GM12878 (cell line): ENCODE data around the gene ZG16B. TPM values are rescaled to one million over a fixed set of nuclear protein-coding genes. Genes with fewer than 3 reads are reported as not detected.
A peak's percentile ranks its signal among the peaks of the same experiment; 100 is the strongest.

Experiments used
- ATAC-seq: fragments of 200-7000 bp; cut with Tn5 transposase; 3 replicates; pipeline ENCODE4 v1.9.1; 2020; ENCODE audit warnings: mild to moderate bottlenecking, moderate library complexity
- BruUV-seq: library from RNA; stranded (reverse); fragments of 400-500 nt; replicated peaks from 2 replicates; lab custom pipeline; 2021; lab: Mats Ljungman, UMichigan
- CTCF ChIA-PET: fragments of 300-600 bp; sonication (Branson Sonifier 250); formaldehyde crosslinking; extraction: SDS; loops from one replicate; lab custom pipeline; 2021; ENCODE audit warnings: inconsistent platforms; lab: Yijun Ruan, JAX
- POLR2A ChIA-PET: fragments of 350-600 bp; formaldehyde crosslinking; extraction: SDS; loops from one replicate; lab custom pipeline; 2021; ENCODE audit warnings: inconsistent platforms; lab: Charles Lee
- RAD21 ChIA-PET: fragments of 300-600 bp; sonication (Branson Sonifier 250); formaldehyde crosslinking; loops from one replicate; lab custom pipeline; 2023; ENCODE audit warnings: antibody characterized with exemption; ENCODE audit not compliant: unreplicated experiment; lab: Charles Lee
- SMC1A ChIA-PET: fragments of 300-600 bp; sonication (Branson Sonifier 250); formaldehyde crosslinking; loops from one replicate; lab custom pipeline; 2023; ENCODE audit not compliant: unreplicated experiment, uncharacterized antibody; lab: Charles Lee
- DNase-seq: peaks from one replicate; pipeline ENCODE4 v3.0.0-alpha.2; 2011; ENCODE audit warnings: low read depth, low spot score
- FAIRE-seq: peaks from 3 replicates; lab custom pipeline; 2011; peaks lifted over from hg19 to GRCh38; lab: Jason Lieb, UNC
- H2AFZ ChIP-seq: 2 replicates; pipeline ENCODE4 v1.6.0; 2011; ENCODE audit warnings: low read depth, low read length, control low read depth; ENCODE audit not compliant: control insufficient read depth
- H3K27ac ChIP-seq: 2 replicates; pipeline ENCODE4 v1.5.1; 2011; ENCODE audit warnings: control low read depth; ENCODE audit not compliant: control insufficient read depth, insufficient read depth
- H3K27me3 ChIP-seq, 2 experiments: replicated peaks in 1 of 2; 2 replicates each; pipeline versions ENCODE4 v1.6.0 to v1.6.1; 2011; ENCODE audit warnings: low read length in 1 of 2; ENCODE audit not compliant: control insufficient read depth in 2 of 2, insufficient read depth in 2 of 2
- H3K36me3 ChIP-seq, 2 experiments: 2 replicates each; pipeline ENCODE4 v1.5.1; 2011; ENCODE audit warnings: low read length in 1 of 2; ENCODE audit not compliant: control insufficient read depth in 2 of 2, insufficient read depth in 2 of 2
- H3K4me1 ChIP-seq: 2 replicates; pipeline ENCODE4 v1.6.1; 2011; ENCODE audit warnings: mild to moderate bottlenecking, low read length, moderate library complexity, mixed read lengths; ENCODE audit not compliant: control insufficient read depth, insufficient read depth
- H3K4me2 ChIP-seq: 2 replicates; pipeline ENCODE4 v1.6.0; 2011; ENCODE audit warnings: control low read depth; ENCODE audit not compliant: control insufficient read depth, insufficient read depth
- H3K4me3 ChIP-seq: fragments of 200-600 bp; sonication (generic); 2 replicates; pipeline ENCODE4 v1.5.1; 2016
- H3K79me2 ChIP-seq: 2 replicates; pipeline ENCODE4 v1.6.0; 2011; ENCODE audit warnings: low read length; ENCODE audit not compliant: control insufficient read depth, insufficient read depth
- H3K9ac ChIP-seq: 2 replicates; pipeline ENCODE4 v1.8.0; 2011; ENCODE audit warnings: low read length, control low read depth, mixed read lengths; ENCODE audit not compliant: control insufficient read depth, insufficient read depth
- H3K9me3 ChIP-seq: replicated peaks from 3 replicates; pipeline ENCODE4 v1.5.1; 2011; ENCODE audit warnings: mild to moderate bottlenecking, low read length; ENCODE audit not compliant: control insufficient read depth, insufficient read depth
- H4K20me1 ChIP-seq: 2 replicates; pipeline ENCODE4 v1.6.0; 2011; ENCODE audit not compliant: control insufficient read depth, insufficient read depth
- CBX3 ChIP-seq: fragments of 200-600 bp; sonication (generic); IDR thresholded peaks from 2 replicates; pipeline ENCODE4 v1.6.1; 2016; ENCODE audit warnings: low read depth, borderline replicate concordance
- CEBPZ ChIP-seq: fragments of 150-350 bp; IDR thresholded peaks from 2 replicates; pipeline ENCODE4 v1.6.1; 2016; ENCODE audit warnings: low read depth, low read length
- CHD1 ChIP-seq: IDR thresholded peaks from 2 replicates; pipeline ENCODE4 v1.6.1; 2012; ENCODE audit warnings: low read depth, low read length, improper control_type of control experiment
- FOS ChIP-seq: IDR thresholded peaks from 3 replicates; pipeline ENCODE4 v1.6.1; 2011; ENCODE audit warnings: borderline replicate concordance; ENCODE audit not compliant: insufficient read length; ENCODE audit errors: extremely low read depth
- MAX ChIP-seq: IDR thresholded peaks from 2 replicates; pipeline ENCODE4 v1.6.1; 2012; ENCODE audit warnings: low read depth, low read length, improper control_type of control experiment
- NFIC ChIP-seq: IDR thresholded peaks from 2 replicates; pipeline ENCODE4 v1.6.1; 2012; ENCODE audit warnings: low read depth, mild to moderate bottlenecking, inconsistent platforms, low read length, moderate library complexity
- PRDM15 ChIP-seq: fragments of 450-650 bp; formaldehyde crosslinking; IDR thresholded peaks from 2 replicates; pipeline ENCODE4 v1.4.0; 2020; ENCODE audit warnings: mild to moderate bottlenecking, moderate library complexity
- STAT1 ChIP-seq: fragments of 450-650 bp; conservative IDR thresholded peaks from 2 replicates; pipeline ENCODE4 v1.6.1; 2014; ENCODE audit warnings: antibody characterized with exemption, mild to moderate bottlenecking
- TBL1XR1 ChIP-seq: IDR thresholded peaks from 2 replicates; pipeline ENCODE4 v1.6.1; 2012; ENCODE audit warnings: low read depth, low read length, improper control_type of control experiment
- WGBS: methylation state at CpG from one replicate; pipeline ENCODE4 v1.1.6; 2016; ENCODE audit warnings: low lambda C conversion rate; ENCODE audit not compliant: insufficient replicate concordance, insufficient coverage; ENCODE audit errors: missing lambda C conversion rate; 5-methylcytosine and 5-hydroxymethylcytosine counted together
- in situ Hi-C: fragments of 300-500 bp; cut with MboI; formaldehyde crosslinking; loops from 9 replicates; pipeline ENCODE4 v1.14.3; 2018; ENCODE audit warnings: mixed read lengths
- intact Hi-C: fragments of 100-400 bp; cut with micrococcal nuclease; formaldehyde crosslinking; loops from one replicate; pipeline ENCODE4 v1.14.2; 2022; ENCODE audit not compliant: unreplicated experiment
- polyA plus RNA-seq, 11 experiments: library from polyadenylated mRNA; depleted of rRNA in 4 of 11; unstranded in 6 of 11; stranded (reverse) in 5 of 11; fragments of >200 nt; fragmentation: Nextera tagmentation in 4 of 11; fragmentation: Illumina TruSeq in 1 of 11; extraction: Ambion mirVana in 4 of 11; extraction: Trizol in 1 of 11; gene quantifications; 1 replicate in 1 of 11; 2 replicates in 10 of 11; pipeline versions ENCODE4 v1.2.1 to v1.2.3, GENCODE V29; 2011 to 2016; ENCODE audit warnings: inconsistent platforms in 2 of 11, missing spikeins in 2 of 11, low read depth in 1 of 11
- total RNA-seq, 4 experiments: library from RNA; depleted of rRNA in 3 of 4; stranded (reverse); fragments of >200 nt in 3 of 4; fragmentation: Illumina TruSeq in 1 of 4; extraction: Trizol in 1 of 4; gene quantifications; 2 replicates each; pipeline versions ENCODE4 v1.2.1 to v1.2.3, GENCODE V29; 2013 to 2021

ZG16B gene
- total and polyA plus RNA-seq, 10 of the 15 experiments (the other 5 are each of a cell fraction or from before 2014, with no cell fraction given), result 1.00 to 11.6 (median 5.8) TPM

GRCh38 chr16:2855536-2855935, 25.4 kb downstream of the ZG16B start:
- Histone ChIP-seq H3K4me2 (no peak overlapping the region), H3K4me1 (no peaks in the 10 kb centered on the region), H3K36me3 (no peaks in the 10 kb centered on the region), H3K4me3 (no peak overlapping the region), H3K9ac (no peak overlapping the region), H3K27me3 (no peaks in the 10 kb centered on the region; a peak in 1 of 4 replicates), H4K20me1 (no peaks in the 10 kb centered on the region), H3K9me3 (peaks cover 3% of the 10 kb centered on the region; the same call in 2 of the 3 replicates), H3K27ac (no peak overlapping the region), H2AFZ (no peak overlapping the region), H3K79me2 (no peaks in the 10 kb centered on the region)
- DNase-seq, result no peak
- in situ Hi-C loops, result no loop called here
- intact Hi-C loops, result loop anchor here (10.0 kb wide), 1 partner anchor 51 kb away; no protein-coding TSS in a partner anchor
- no peak for ATAC-seq
- ChIA-PET CTCF (no interaction called here), SMC1A (no interaction called here), POLR2A (no interaction called here), RAD21 (no interaction called here)
- no TSS peak for BruUV-seq
- FAIRE-seq, result no peak
- WGBS, result 59% methylated on average over 6 of the region's 6 CpGs
- TF ChIP-seq NFIC (no peak), FOS (no peak)

- no peak for FAIRE-seq
- DNase-seq, result no peak
- Histone ChIP-seq H3K79me2 (no peaks in the 10 kb centered on the region), H3K36me3 (no peaks in the 10 kb centered on the region), H4K20me1 (no peaks in the 10 kb centered on the region), H3K27me3 (no peaks in the 10 kb centered on the region; a peak in 1 of 4 replicates), H2AFZ (no peak overlapping the region), H3K4me2 (no peak overlapping the region), H3K9ac (no peak overlapping the region), H3K9me3 (peaks cover 3% of the 10 kb centered on the region; the same call in 2 of the 3 replicates), H3K4me3 (no peak overlapping the region), H3K4me1 (no peaks in the 10 kb centered on the region), H3K27ac (no peak overlapping the region)
- POLR2A ChIA-PET, result no interaction called here
- 0 out of 3 replicates have a peak, but pooled peaks have one; percentile 36 for ATAC-seq
- CTCF ChIA-PET, result interaction anchor here (0.6 kb wide), 1 partner anchor 13 kb away, joined by 3 read pairs; no protein-coding TSS in a partner anchor
- RAD21 ChIA-PET, result interaction anchor here (0.6 kb wide), 1 partner anchor 14 kb away, joined by 3 read pairs; no protein-coding TSS in a partner anchor
- no TSS peak for BruUV-seq
- in situ Hi-C loops, result no loop called here
- SMC1A ChIA-PET, result no interaction called here
- intact Hi-C loops, result loop anchor here (10.0 kb wide), 1 partner anchor 51 kb away; no protein-coding TSS in a partner anchor
- 75% methylated on average over 14 of the region's 14 CpGs for WGBS
- no peak for TF ChIP-seq PRDM15 (CRISPR knock-in tag)
- no peak for TF ChIP-seq MAX
- no peak for TF ChIP-seq CBX3
- no peak for TF ChIP-seq STAT1
- no peak for TF ChIP-seq CEBPZ
- TF ChIP-seq TBL1XR1, result no peak
- no peak for TF ChIP-seq CHD1
Observed at GRCh38 chr16:2856061-2856670, 26.1 kb downstream of the ZG16B start.
